Progenitor cell of endocrine pancreas (in vitro differentiated cells): ENCODE measurements around the gene TMED9. TPM values are rescaled to one million over a fixed set of nuclear protein-coding genes. Genes with fewer than 3 reads are reported as not detected.

Experiments used
- DNase-seq: peaks from one replicate; pipeline ENCODE4 v3.0.0; 2021; ENCODE audit warnings: low spot score; ENCODE audit not compliant: unreplicated experiment
- H3K27ac Mint-ChIP-seq: 2 replicates; pipeline ENCODE4 v1.8.0; 2021; ENCODE audit warnings: mild to moderate bottlenecking, moderate library complexity, mixed read lengths
- H3K27me3 Mint-ChIP-seq: 2 replicates; pipeline ENCODE4 v1.8.0; 2021; ENCODE audit warnings: mixed read lengths
- H3K36me3 Mint-ChIP-seq: 2 replicates; pipeline ENCODE4 v1.8.0; 2022; ENCODE audit warnings: mixed read lengths; ENCODE audit not compliant: insufficient read depth
- H3K4me1 Mint-ChIP-seq: 2 replicates; pipeline ENCODE4 v1.8.0; 2021; ENCODE audit warnings: low read depth, mixed read lengths
- H3K4me3 Mint-ChIP-seq: 2 replicates; pipeline ENCODE4 v1.8.0; 2021; ENCODE audit warnings: low read depth, mild to moderate bottlenecking, moderate library complexity, mixed read lengths
- H3K9me3 Mint-ChIP-seq: 2 replicates; pipeline ENCODE4 v1.8.0; 2021; ENCODE audit warnings: low read depth, mixed read lengths
- total RNA-seq: library from RNA; stranded (reverse); gene quantifications from 2 replicates; pipeline ENCODE4 v1.2.1, GENCODE V29; 2021
- TF ChIP-seq, protein P1 (sequence below): fragments of 200-600 bp; sonication (generic); IDR thresholded peaks from one replicate; pipeline ENCODE4 v1.5.0; 2021; ENCODE audit warnings: antibody characterized with exemption, mild to moderate bottlenecking; ENCODE audit not compliant: unreplicated experiment

The TMED9 gene
- total RNA-seq, 1 donor from 2014 or later = 170 TPM

DNA sequence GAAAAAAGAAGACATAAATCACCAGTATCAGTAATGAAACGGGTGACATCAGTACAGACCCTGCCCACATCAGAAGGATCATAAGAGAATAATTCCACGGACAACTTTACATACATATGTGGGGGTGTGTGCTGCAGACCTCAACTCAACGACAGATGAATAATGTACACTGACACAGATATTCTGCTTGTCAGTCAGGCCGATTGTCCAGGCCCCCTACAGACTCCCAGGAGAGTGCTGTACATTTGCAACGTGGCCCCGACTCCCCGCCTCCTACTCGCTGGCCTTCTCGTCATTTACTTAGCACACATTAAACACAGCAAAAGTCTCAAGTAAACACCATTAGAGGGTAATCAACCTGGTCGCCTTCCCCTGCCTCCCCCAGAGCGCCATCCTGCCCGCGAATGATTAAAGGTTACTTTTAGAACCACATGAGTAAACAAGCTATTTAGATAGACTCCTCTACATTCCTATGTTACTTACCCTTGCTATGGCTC, 3.5 kb upstream of the TMED9 start:
- TF ChIP-seq, protein P1, sequence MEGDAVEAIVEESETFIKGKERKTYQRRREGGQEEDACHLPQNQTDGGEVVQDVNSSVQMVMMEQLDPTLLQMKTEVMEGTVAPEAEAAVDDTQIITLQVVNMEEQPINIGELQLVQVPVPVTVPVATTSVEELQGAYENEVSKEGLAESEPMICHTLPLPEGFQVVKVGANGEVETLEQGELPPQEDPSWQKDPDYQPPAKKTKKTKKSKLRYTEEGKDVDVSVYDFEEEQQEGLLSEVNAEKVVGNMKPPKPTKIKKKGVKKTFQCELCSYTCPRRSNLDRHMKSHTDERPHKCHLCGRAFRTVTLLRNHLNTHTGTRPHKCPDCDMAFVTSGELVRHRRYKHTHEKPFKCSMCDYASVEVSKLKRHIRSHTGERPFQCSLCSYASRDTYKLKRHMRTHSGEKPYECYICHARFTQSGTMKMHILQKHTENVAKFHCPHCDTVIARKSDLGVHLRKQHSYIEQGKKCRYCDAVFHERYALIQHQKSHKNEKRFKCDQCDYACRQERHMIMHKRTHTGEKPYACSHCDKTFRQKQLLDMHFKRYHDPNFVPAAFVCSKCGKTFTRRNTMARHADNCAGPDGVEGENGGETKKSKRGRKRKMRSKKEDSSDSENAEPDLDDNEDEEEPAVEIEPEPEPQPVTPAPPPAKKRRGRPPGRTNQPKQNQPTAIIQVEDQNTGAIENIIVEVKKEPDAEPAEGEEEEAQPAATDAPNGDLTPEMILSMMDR = peak; percentile 10
- peaks cover 26% of the 10 kb centered on the region for H3K27me3 Mint-ChIP-seq

GRCh38 chr5:177590406-177590805, 1.6 kb upstream of the TMED9 start:
- H3K36me3 Mint-ChIP-seq = no peaks in the 10 kb centered on the region
- DNase-seq = no peak
- TF ChIP-seq, protein P1 = no peak
- peaks cover 33% of the 10 kb centered on the region for H3K4me1 Mint-ChIP-seq
- H3K9me3 Mint-ChIP-seq = no peaks in the 10 kb centered on the region
- H3K4me3 Mint-ChIP-seq = peak overlapping the region; percentile 2
- peaks cover 10% of the 10 kb centered on the region for H3K27me3 Mint-ChIP-seq
- H3K27ac Mint-ChIP-seq = no peak overlapping the region

More for the DNA sequence above, 3.5 kb upstream of the TMED9 start:
- H3K27ac Mint-ChIP-seq = peak overlapping the region; percentile 82
- peak; percentile 30 for DNase-seq
- peak overlapping the region; percentile 45 for H3K4me3 Mint-ChIP-seq
- H3K4me1 Mint-ChIP-seq = peaks cover 32% of the 10 kb centered on the region
- H3K36me3 Mint-ChIP-seq = no peaks in the 10 kb centered on the region
- H3K9me3 Mint-ChIP-seq = no peaks in the 10 kb centered on the region

- no peak for DNase-seq
- Mint-ChIP-seq H3K4me1 (peaks cover 33% of the 10 kb centered on the region), H3K4me3 (peak overlapping the region; percentile 96), H3K9me3 (no peaks in the 10 kb centered on the region), H3K27ac (peak overlapping the region; percentile 9), H3K36me3 (peaks cover 8% of the 10 kb centered on the region), H3K27me3 (peaks cover 3% of the 10 kb centered on the region)
- TF ChIP-seq, protein P1 = no peak
Measured at GRCh38 chr5:177591690-177592009, 353 bp upstream of the TMED9 start.

GRCh38 chr5:177592905-177593304, 902 bp downstream of the TMED9 start:
- Mint-ChIP-seq H3K36me3 (peaks cover 12% of the 10 kb centered on the region), H3K4me1 (peaks cover 30% of the 10 kb centered on the region), H3K27ac (peak overlapping the region; percentile 81), H3K4me3 (peak overlapping the region; percentile 96), H3K27me3 (peaks cover 3% of the 10 kb centered on the region), H3K9me3 (no peaks in the 10 kb centered on the region)
- no peak for DNase-seq
- TF ChIP-seq, protein P1 = no peak

DNA sequence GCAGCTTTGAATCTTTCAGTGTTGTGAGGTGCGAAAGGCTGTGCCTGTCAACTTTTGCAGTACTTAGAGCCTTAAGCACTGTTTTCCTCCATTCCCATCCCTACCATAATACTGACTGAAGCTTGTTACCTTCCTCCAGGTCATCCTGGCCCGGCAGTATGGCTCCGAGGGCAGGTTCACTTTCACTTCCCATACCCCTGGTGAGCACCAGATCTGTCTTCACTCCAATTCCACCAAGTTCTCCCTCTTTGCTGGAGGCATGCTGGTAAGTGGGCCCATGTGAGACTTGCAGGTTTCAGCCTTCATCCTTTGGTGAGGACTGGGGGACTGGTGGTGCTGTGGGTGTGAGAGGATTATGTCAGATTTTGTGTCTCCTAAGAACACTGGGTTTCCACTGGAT, 1.5 kb downstream of the TMED9 start:
- TF ChIP-seq, protein P1 = no peak
- Mint-ChIP-seq H3K9me3 (no peaks in the 10 kb centered on the region), H3K27me3 (peaks cover 3% of the 10 kb centered on the region), H3K4me3 (peak overlapping the region; percentile 96), H3K4me1 (peaks cover 26% of the 10 kb centered on the region), H3K36me3 (peaks cover 12% of the 10 kb centered on the region), H3K27ac (peak overlapping the region; percentile 10)
- DNase-seq = no peak
